H1 (cell line): ENCODE results near the gene POLR2F. TPM values are rescaled to one million over a fixed set of nuclear protein-coding genes. Genes with fewer than 3 reads are reported as not detected.

ENCODE experiments used
- CTCF ChIA-PET: fragments of 300-600 bp; sonication (Branson Sonifier 250); formaldehyde crosslinking; loops from one replicate; lab custom pipeline; 2021; ENCODE audit not compliant: partially characterized antibody; lab: Charles Lee
- POLR2A ChIA-PET: fragments of 300-600 bp; sonication (Branson Sonifier 250); formaldehyde crosslinking; loops from one replicate; lab custom pipeline; 2021; ENCODE audit warnings: inconsistent platforms; ENCODE audit not compliant: partially characterized antibody; lab: Charles Lee
- DNase-seq, 2 experiments: peaks; one replicate each; pipeline versions ENCODE4 v3.0.0 to v3.0.0-alpha.2; 2010 to 2022; ENCODE audit warnings: low spot score in 2 of 2, low read depth in 1 of 2, mixed read lengths in 1 of 2
- FAIRE-seq: peaks from 2 replicates; lab custom pipeline; 2011; peaks lifted over from hg19 to GRCh38; lab: Jason Lieb, UNC
- H2AFZ ChIP-seq: 2 replicates; pipeline ENCODE4 v1.8.1; 2012; ENCODE audit warnings: low read length, inconsistent platforms
- H2AK5ac ChIP-seq: 2 replicates; pipeline ENCODE4 v1.6.1; 2013; ENCODE audit warnings: low read depth, low read length
- H2BK120ac ChIP-seq: replicated peaks from 2 replicates; pipeline ENCODE3; 2013; ENCODE audit warnings: low read depth, low read length, inconsistent platforms
- H2BK12ac ChIP-seq: 2 replicates; pipeline ENCODE4 v1.6.1; 2013; ENCODE audit warnings: low read depth, low read length
- H2BK15ac ChIP-seq: 2 replicates; pipeline ENCODE4 v1.6.1; 2013; ENCODE audit warnings: low read length
- H2BK20ac ChIP-seq: 2 replicates; pipeline ENCODE4 v1.6.1; 2013; ENCODE audit warnings: low read length
- H2BK5ac ChIP-seq: 2 replicates; pipeline ENCODE4 v1.6.1; 2013; ENCODE audit warnings: low read depth, low read length
- H3K14ac ChIP-seq: 2 replicates; pipeline ENCODE4 v1.6.1; 2013; ENCODE audit warnings: inconsistent platforms; ENCODE audit not compliant: insufficient read length
- H3K18ac ChIP-seq: 2 replicates; pipeline ENCODE4 v1.6.1; 2013; ENCODE audit warnings: low read length; ENCODE audit errors: extremely low read depth
- H3K23ac ChIP-seq: 2 replicates; pipeline ENCODE4 v1.6.1; 2013; ENCODE audit warnings: inconsistent platforms; ENCODE audit not compliant: insufficient read length
- H3K23me2 ChIP-seq: 2 replicates; pipeline ENCODE4 v1.6.1; 2013; ENCODE audit warnings: low read depth, low read length
- H3K27ac ChIP-seq: 2 replicates; pipeline ENCODE4 v1.6.1; 2011; ENCODE audit warnings: low read depth, low read length, inconsistent platforms
- H3K27me3 ChIP-seq, 4 experiments: replicated peaks in 1 of 4; 1 replicate in 1 of 4; 2 replicates in 3 of 4; pipeline versions ENCODE4 v1.6.1 to v1.8.1; 2011 to 2013; ENCODE audit warnings: low read length in 3 of 4, mild to moderate bottlenecking in 3 of 4, inconsistent platforms in 2 of 4, mixed read lengths in 2 of 4, moderate library complexity in 1 of 4; ENCODE audit not compliant: control insufficient read depth in 3 of 4, insufficient read depth in 3 of 4; ENCODE audit errors: extremely low read depth in 1 of 4
- H3K36me3 ChIP-seq, 4 experiments: 2 replicates each; pipeline versions ENCODE4 v1.6.1 to v1.8.1; 2011 to 2013; ENCODE audit warnings: mild to moderate bottlenecking in 4 of 4, low read length in 3 of 4, moderate library complexity in 2 of 4, control low read depth in 1 of 4, inconsistent platforms in 1 of 4; ENCODE audit not compliant: insufficient read depth in 4 of 4, control insufficient read depth in 2 of 4
- H3K4ac ChIP-seq: replicated peaks from 2 replicates; pipeline ENCODE3; 2013; ENCODE audit warnings: low read length, low read depth, mixed read lengths, inconsistent platforms; ENCODE audit not compliant: insufficient read length
- H3K4me1 ChIP-seq, 4 experiments: replicated peaks in 1 of 4; 1 replicate in 1 of 4; 2 replicates in 3 of 4; pipeline versions ENCODE4 v1.6.1 to v1.8.1; 2011 to 2013; ENCODE audit warnings: low read length in 3 of 4, inconsistent platforms in 2 of 4, mixed read lengths in 1 of 4; ENCODE audit not compliant: insufficient read depth in 4 of 4, control insufficient read depth in 3 of 4
- H3K4me2 ChIP-seq, 2 experiments: 2 replicates each; pipeline versions ENCODE4 v1.6.1 to v1.8.1; 2011 to 2013; ENCODE audit warnings: low read depth in 2 of 2, low read length in 2 of 2, control low read depth in 1 of 2, inconsistent platforms in 1 of 2, mild to moderate bottlenecking in 1 of 2; ENCODE audit not compliant: insufficient read depth in 1 of 2
- H3K4me3 ChIP-seq, 4 experiments: fragments of 200-600, 300-600 bp in 1 of 4; sonication (generic), shearing (Covaris generic), sonication (Bioruptor Twin) in 1 of 4; 2 replicates each; pipeline versions ENCODE4 v1.5.1 to v1.8.1; 2011 to 2016; ENCODE audit warnings: low read length in 4 of 4, low read depth in 3 of 4, control low read depth in 2 of 4, inconsistent platforms in 2 of 4, mild to moderate bottlenecking in 2 of 4, mixed read lengths in 1 of 4, moderate library complexity in 1 of 4; ENCODE audit not compliant: insufficient read depth in 2 of 4; ENCODE audit errors: extremely low read depth in 1 of 4
- H3K56ac ChIP-seq: replicated peaks from 2 replicates; pipeline ENCODE3; 2013; ENCODE audit warnings: low read depth, mild to moderate bottlenecking, mixed read lengths, low read length, inconsistent platforms; ENCODE audit not compliant: insufficient read length
- H3K79me1 ChIP-seq: 2 replicates; pipeline ENCODE4 v1.6.1; 2013; ENCODE audit warnings: low read depth, low read length, control low read depth
- H3K79me2 ChIP-seq, 2 experiments: 2 replicates each; pipeline versions ENCODE4 v1.6.1 to v1.8.1; 2012 to 2013; ENCODE audit warnings: low read length in 2 of 2, mild to moderate bottlenecking in 2 of 2, inconsistent platforms in 1 of 2; ENCODE audit not compliant: insufficient read depth in 2 of 2, control insufficient read depth in 1 of 2
- H3K9ac ChIP-seq, 4 experiments: replicated peaks in 1 of 4; 1 replicate in 1 of 4; 2 replicates in 3 of 4; pipeline versions ENCODE4 v1.6.1 to v1.8.1; 2011 to 2013; ENCODE audit warnings: low read depth in 3 of 4, low read length in 3 of 4, control low read depth in 2 of 4, mild to moderate bottlenecking in 2 of 4, moderate library complexity in 2 of 4, inconsistent platforms in 1 of 4; ENCODE audit errors: extremely low read depth in 1 of 4
- H3K9me3 ChIP-seq, 2 experiments: 2 replicates each; pipeline versions ENCODE4 v1.6.1 to v1.8.1; 2012 to 2013; ENCODE audit warnings: mild to moderate bottlenecking in 2 of 2, moderate library complexity in 2 of 2, control low read depth in 1 of 2, inconsistent platforms in 1 of 2, low read depth in 1 of 2, low read length in 1 of 2, mixed read lengths in 1 of 2; ENCODE audit not compliant: insufficient read depth in 2 of 2
- H4K20me1 ChIP-seq, 2 experiments: replicated peaks in 1 of 2; 2 replicates each; pipeline versions ENCODE3 to v1.8.1; 2011 to 2013; ENCODE audit warnings: inconsistent platforms in 2 of 2, low read length in 2 of 2, mild to moderate bottlenecking in 1 of 2; ENCODE audit not compliant: insufficient read depth in 2 of 2, control insufficient read depth in 1 of 2
- H4K5ac ChIP-seq: 2 replicates; pipeline ENCODE4 v1.6.1; 2013; ENCODE audit warnings: low read length, low read depth, mixed read lengths, inconsistent platforms; ENCODE audit not compliant: insufficient read length
- H4K8ac ChIP-seq: 2 replicates; pipeline ENCODE4 v1.8.0; 2013; ENCODE audit warnings: mild to moderate bottlenecking, moderate library complexity, low read length, inconsistent platforms; ENCODE audit not compliant: insufficient read depth; ENCODE audit errors: extremely low read depth
- H4K91ac ChIP-seq: replicated peaks from 2 replicates; pipeline ENCODE3; 2013; ENCODE audit warnings: low read length, mixed read lengths, inconsistent platforms; ENCODE audit not compliant: insufficient read length
- BACH1 ChIP-seq: IDR thresholded peaks from 2 replicates; pipeline ENCODE4 v1.6.1; 2012; ENCODE audit warnings: low read length, improper control_type of control experiment
- KDM1A ChIP-seq: fragments of 200-600, 300-600 bp; sonication (generic); IDR thresholded peaks from 2 replicates; pipeline ENCODE4 v1.7.1; 2016; ENCODE audit warnings: mild to moderate bottlenecking, low read length, borderline replicate concordance
- RAD21 ChIP-seq, 2 experiments: IDR thresholded peaks in 1 of 2; conservative IDR thresholded peaks in 1 of 2; 2 replicates each; pipeline ENCODE4 v1.6.1; 2011; ENCODE audit warnings: low read depth in 2 of 2, low read length in 2 of 2, improper control_type of control experiment in 1 of 2, inconsistent platforms in 1 of 2, mild to moderate bottlenecking in 1 of 2, moderate library complexity in 1 of 2
- TEAD4 ChIP-seq: IDR thresholded peaks from 2 replicates; pipeline ENCODE4 v1.6.1; 2012; ENCODE audit warnings: low read depth, low read length, inconsistent platforms, mixed read lengths
- WGBS, 2 experiments: shearing (Covaris generic) in 1 of 2; methylation state at CpG; one replicate each; pipeline versions ENCODE4 v1.1.6 to v1.1.7; 2013 to 2015; ENCODE audit warnings: low lambda C conversion rate in 2 of 2, mixed read lengths in 2 of 2, inconsistent platforms in 1 of 2, low coverage in 1 of 2, missing lambda C conversion rate in 1 of 2; ENCODE audit not compliant: insufficient replicate concordance in 2 of 2, insufficient coverage in 1 of 2, insufficient read length in 1 of 2; ENCODE audit errors: extremely low coverage in 1 of 2, missing lambda C conversion rate in 1 of 2; 5-methylcytosine and 5-hydroxymethylcytosine counted together
- polyA plus RNA-seq, 7 experiments: library from polyadenylated mRNA; depleted of rRNA in 3 of 7; stranded (reverse) in 5 of 7; unstranded in 2 of 7; fragments of >200 nt in 5 of 7; fragments of 200-250 nt in 2 of 7; gene quantifications; 1 replicate in 5 of 7; 2 replicates in 1 of 7; 4 replicates in 1 of 7; pipeline versions ENCODE4 v1.2.1 to v1.2.3, GENCODE V29; 2011 to 2013; ENCODE audit warnings: missing spikeins in 2 of 7, mixed read lengths in 2 of 7
- total RNA-seq: library from RNA; stranded (reverse); fragmentation: NEBNext Ultra II Directional; extraction: Animal tissue kit (Norgen Biotek cat#: 25700); gene quantifications from 2 replicates; pipeline ENCODE4 v1.2.1, GENCODE V29; 2021
- TF ChIP-seq, protein P1 (sequence below): IDR thresholded peaks from 2 replicates; pipeline ENCODE4 v1.6.1; 2011; ENCODE audit warnings: low read depth, mild to moderate bottlenecking, low read length; ENCODE audit not compliant: insufficient read depth
- TF ChIP-seq, protein P2 (sequence below): IDR thresholded peaks from 2 replicates; pipeline ENCODE4 v1.6.1; 2012; ENCODE audit warnings: low read length, inconsistent platforms
- TF ChIP-seq, protein P3 (sequence below), 3 experiments: IDR thresholded peaks; 1 replicate in 2 of 3; 2 replicates in 1 of 3; pipeline versions ENCODE4 v1.5.1 to v1.6.1; 2011; ENCODE audit warnings: low read length in 3 of 3, mild to moderate bottlenecking in 3 of 3, inconsistent platforms in 2 of 3, low read depth in 1 of 3, moderate library complexity in 1 of 3; ENCODE audit not compliant: insufficient read depth in 1 of 3; ENCODE audit errors: control extremely low read depth in 1 of 3
- TF ChIP-seq, protein P4 (sequence below): IDR thresholded peaks from 2 replicates; pipeline ENCODE4 v1.6.1; 2012; ENCODE audit warnings: inconsistent platforms

POLR2F gene
- total and polyA plus RNA-seq, 2 of the 8 experiments (the other 6 are each of a cell fraction or from before 2014, with no cell fraction given) = 150 to 176 TPM

DNA sequence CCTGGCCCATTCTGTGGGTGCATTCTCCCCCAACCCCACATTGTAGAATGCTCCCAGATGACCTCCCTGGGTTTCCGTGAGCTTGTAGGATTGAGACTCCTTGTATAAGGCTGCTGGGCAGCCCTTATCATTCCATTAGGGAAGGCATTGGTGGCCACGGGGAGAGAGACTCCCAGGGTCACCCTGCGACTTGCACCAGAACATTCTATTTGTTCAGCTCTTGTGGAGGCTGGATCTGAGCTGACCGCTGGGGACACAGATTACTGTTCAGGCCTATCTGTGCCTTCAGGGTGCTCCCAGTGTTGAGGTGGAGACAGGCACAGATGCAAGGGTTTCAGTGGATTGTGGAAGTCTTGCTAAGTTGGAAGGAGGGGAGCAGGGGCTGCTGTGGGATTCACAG, 29.6 kb upstream of the POLR2F start:
- H3K9ac ChIP-seq = no peak overlapping the region; a peak in 1 of 7 replicates
- FAIRE-seq (no peak), DNase-seq (no peak)
- no peak overlapping the region for H4K91ac ChIP-seq
- H3K79me2 ChIP-seq = no peaks in the 10 kb centered on the region
- peaks cover 3 to 16% (median 10%) of the 10 kb centered on the region in 4 experiments; a peak in 6 of 8 replicates for H3K36me3 ChIP-seq
- H4K8ac ChIP-seq = no peak overlapping the region
- no peak overlapping the region for H2BK20ac ChIP-seq
- no peak overlapping the region for H3K23ac ChIP-seq
- H3K4me3 ChIP-seq = no peak overlapping the region
- H2BK12ac ChIP-seq = no peak overlapping the region
- no peak overlapping the region for H3K27ac ChIP-seq
- H3K23me2 ChIP-seq = no peaks in the 10 kb centered on the region
- no peaks in the 10 kb centered on the region for H3K4me1 ChIP-seq
- no peak overlapping the region for H3K18ac ChIP-seq
- ChIA-PET CTCF (interaction anchor here (0.8 to 2.9 kb wide), 4 partner anchors 9 to 263 kb away, joined by 3 to 13 read pairs (median 3); no protein-coding TSS in a partner anchor), POLR2A (interaction anchor here (0.6 to 1.2 kb wide), 4 partner anchors 8 to 29 kb away, joined by 3 to 5 read pairs (median 3); partner anchors contain the start of genes C22orf23, MICALL1 and POLR2F)
- no peak overlapping the region for H2BK15ac ChIP-seq
- no peak overlapping the region for H2BK5ac ChIP-seq
- H3K4me2 ChIP-seq = no peak overlapping the region
- no peak overlapping the region for H3K56ac ChIP-seq
- peaks cover 0 to 3% of the 10 kb centered on the region in 2 experiments for H4K20me1 ChIP-seq
- H3K27me3 ChIP-seq = no peaks in the 10 kb centered on the region
- H2BK120ac ChIP-seq = no peak overlapping the region
- H4K5ac ChIP-seq = no peak overlapping the region
- no peak overlapping the region for H2AK5ac ChIP-seq
- no peaks in the 10 kb centered on the region for H3K9me3 ChIP-seq
- no peaks in the 10 kb centered on the region for H3K79me1 ChIP-seq
- no peak overlapping the region for H3K4ac ChIP-seq
- H3K14ac ChIP-seq = no peak overlapping the region
- 83% methylated on average over 4 of the region's 4 CpGs; no CpG with 5 or more reads in 1 of the 2 experiments for WGBS, 2 experiments
- no peak overlapping the region for H2AFZ ChIP-seq
- TF ChIP-seq BACH1 = no peak
- TF ChIP-seq, protein P1, sequence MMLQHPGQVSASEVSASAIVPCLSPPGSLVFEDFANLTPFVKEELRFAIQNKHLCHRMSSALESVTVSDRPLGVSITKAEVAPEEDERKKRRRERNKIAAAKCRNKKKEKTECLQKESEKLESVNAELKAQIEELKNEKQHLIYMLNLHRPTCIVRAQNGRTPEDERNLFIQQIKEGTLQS = no peak
- TF ChIP-seq TEAD4 = no peak
- TF ChIP-seq, protein P2, sequence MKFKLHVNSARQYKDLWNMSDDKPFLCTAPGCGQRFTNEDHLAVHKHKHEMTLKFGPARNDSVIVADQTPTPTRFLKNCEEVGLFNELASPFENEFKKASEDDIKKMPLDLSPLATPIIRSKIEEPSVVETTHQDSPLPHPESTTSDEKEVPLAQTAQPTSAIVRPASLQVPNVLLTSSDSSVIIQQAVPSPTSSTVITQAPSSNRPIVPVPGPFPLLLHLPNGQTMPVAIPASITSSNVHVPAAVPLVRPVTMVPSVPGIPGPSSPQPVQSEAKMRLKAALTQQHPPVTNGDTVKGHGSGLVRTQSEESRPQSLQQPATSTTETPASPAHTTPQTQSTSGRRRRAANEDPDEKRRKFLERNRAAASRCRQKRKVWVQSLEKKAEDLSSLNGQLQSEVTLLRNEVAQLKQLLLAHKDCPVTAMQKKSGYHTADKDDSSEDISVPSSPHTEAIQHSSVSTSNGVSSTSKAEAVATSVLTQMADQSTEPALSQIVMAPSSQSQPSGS = no peak
- TF ChIP-seq KDM1A = no peak
- TF ChIP-seq, protein P3, sequence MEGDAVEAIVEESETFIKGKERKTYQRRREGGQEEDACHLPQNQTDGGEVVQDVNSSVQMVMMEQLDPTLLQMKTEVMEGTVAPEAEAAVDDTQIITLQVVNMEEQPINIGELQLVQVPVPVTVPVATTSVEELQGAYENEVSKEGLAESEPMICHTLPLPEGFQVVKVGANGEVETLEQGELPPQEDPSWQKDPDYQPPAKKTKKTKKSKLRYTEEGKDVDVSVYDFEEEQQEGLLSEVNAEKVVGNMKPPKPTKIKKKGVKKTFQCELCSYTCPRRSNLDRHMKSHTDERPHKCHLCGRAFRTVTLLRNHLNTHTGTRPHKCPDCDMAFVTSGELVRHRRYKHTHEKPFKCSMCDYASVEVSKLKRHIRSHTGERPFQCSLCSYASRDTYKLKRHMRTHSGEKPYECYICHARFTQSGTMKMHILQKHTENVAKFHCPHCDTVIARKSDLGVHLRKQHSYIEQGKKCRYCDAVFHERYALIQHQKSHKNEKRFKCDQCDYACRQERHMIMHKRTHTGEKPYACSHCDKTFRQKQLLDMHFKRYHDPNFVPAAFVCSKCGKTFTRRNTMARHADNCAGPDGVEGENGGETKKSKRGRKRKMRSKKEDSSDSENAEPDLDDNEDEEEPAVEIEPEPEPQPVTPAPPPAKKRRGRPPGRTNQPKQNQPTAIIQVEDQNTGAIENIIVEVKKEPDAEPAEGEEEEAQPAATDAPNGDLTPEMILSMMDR (IDR thresholded peaks at IDR 0.05; ENCODE audit: control extremely low read depth in 1 of 3, insufficient read depth in 1 of 3, low read depth in 1 of 3, low read length in 3 of 3) = no peak
- TF ChIP-seq, protein P4, sequence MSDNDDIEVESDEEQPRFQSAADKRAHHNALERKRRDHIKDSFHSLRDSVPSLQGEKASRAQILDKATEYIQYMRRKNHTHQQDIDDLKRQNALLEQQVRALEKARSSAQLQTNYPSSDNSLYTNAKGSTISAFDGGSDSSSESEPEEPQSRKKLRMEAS = no peak
- no peak for TF ChIP-seq RAD21 (IDR thresholded peaks at IDR 0.05 in 1 of 2, conservative IDR thresholded peaks at IDR 0.05 in 1 of 2; ENCODE audit: low read depth in 2 of 2, low read length in 2 of 2)
